Thyroid gland (tissue), 4 donors: Measurements from ENCODE around the gene NXNL2.

ENCODE experiments used
- POLR2A ChIP-seq, 2 donors: fragments of 450-650 bp; IDR thresholded peaks; one replicate each; pipeline ENCODE4 v1.6.1; 2017; ENCODE audit warnings: antibody characterized with exemption in 2 of 2, mild to moderate bottlenecking in 2 of 2, moderate library complexity in 1 of 2
- TF ChIP-seq, protein P1 (sequence below), 6 experiments: fragments of 200-600 bp in 3 of 6; fragments of 450-650 bp in 3 of 6; sonication (generic) in 3 of 6; IDR thresholded peaks; one replicate each; pipeline ENCODE4 v1.5.1; 2016 to 2019; ENCODE audit warnings: antibody characterized with exemption in 6 of 6, mild to moderate bottlenecking in 2 of 6, inconsistent platforms in 1 of 6, moderate library complexity in 1 of 6

DNA sequence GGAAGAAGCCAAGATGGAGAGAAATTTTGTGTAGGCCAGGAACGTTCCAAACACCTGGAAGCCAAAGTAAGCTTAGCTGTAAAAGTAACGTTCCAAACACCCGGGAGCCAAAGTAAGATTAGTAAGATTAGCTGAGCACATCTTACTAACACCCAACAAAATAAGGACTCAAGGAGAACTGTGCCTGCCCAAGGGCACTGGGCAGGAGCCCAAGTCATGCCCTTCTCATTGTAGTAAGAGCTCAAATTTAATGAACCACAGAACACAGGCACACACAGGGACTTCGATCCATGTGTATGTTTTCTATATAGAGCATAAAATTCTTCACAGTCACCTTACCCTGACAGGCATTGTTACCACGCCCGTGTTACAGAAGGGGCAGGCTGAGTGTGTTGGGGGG is 36.1 kb upstream of the NXNL2 start:
- TF ChIP-seq, protein P1, sequence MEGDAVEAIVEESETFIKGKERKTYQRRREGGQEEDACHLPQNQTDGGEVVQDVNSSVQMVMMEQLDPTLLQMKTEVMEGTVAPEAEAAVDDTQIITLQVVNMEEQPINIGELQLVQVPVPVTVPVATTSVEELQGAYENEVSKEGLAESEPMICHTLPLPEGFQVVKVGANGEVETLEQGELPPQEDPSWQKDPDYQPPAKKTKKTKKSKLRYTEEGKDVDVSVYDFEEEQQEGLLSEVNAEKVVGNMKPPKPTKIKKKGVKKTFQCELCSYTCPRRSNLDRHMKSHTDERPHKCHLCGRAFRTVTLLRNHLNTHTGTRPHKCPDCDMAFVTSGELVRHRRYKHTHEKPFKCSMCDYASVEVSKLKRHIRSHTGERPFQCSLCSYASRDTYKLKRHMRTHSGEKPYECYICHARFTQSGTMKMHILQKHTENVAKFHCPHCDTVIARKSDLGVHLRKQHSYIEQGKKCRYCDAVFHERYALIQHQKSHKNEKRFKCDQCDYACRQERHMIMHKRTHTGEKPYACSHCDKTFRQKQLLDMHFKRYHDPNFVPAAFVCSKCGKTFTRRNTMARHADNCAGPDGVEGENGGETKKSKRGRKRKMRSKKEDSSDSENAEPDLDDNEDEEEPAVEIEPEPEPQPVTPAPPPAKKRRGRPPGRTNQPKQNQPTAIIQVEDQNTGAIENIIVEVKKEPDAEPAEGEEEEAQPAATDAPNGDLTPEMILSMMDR (IDR thresholded peaks at IDR 0.05), result no peak
- TF ChIP-seq POLR2A (IDR thresholded peaks at IDR 0.05), result no peak
